Tibial nerve (tissue), 3 donors: Measurements from ENCODE around the gene PTPN2.

Experiments used
- POLR2A ChIP-seq, 2 donors: fragments of 450-650 bp; IDR thresholded peaks; one replicate each; pipeline ENCODE4 v1.6.1; 2017; ENCODE audit warnings: antibody characterized with exemption in 2 of 2, mild to moderate bottlenecking in 2 of 2, moderate library complexity in 2 of 2
- TF ChIP-seq, protein P1 (sequence below), 5 experiments: fragments of 200-600 bp in 3 of 5; fragments of 450-650 bp in 2 of 5; sonication (generic) in 3 of 5; IDR thresholded peaks; one replicate each; pipeline ENCODE4 v1.5.1; 2016 to 2019; ENCODE audit warnings: antibody characterized with exemption in 5 of 5, mild to moderate bottlenecking in 3 of 5, moderate library complexity in 2 of 5

- no peak for TF ChIP-seq POLR2A (IDR thresholded peaks at IDR 0.05)
- TF ChIP-seq, protein P1, sequence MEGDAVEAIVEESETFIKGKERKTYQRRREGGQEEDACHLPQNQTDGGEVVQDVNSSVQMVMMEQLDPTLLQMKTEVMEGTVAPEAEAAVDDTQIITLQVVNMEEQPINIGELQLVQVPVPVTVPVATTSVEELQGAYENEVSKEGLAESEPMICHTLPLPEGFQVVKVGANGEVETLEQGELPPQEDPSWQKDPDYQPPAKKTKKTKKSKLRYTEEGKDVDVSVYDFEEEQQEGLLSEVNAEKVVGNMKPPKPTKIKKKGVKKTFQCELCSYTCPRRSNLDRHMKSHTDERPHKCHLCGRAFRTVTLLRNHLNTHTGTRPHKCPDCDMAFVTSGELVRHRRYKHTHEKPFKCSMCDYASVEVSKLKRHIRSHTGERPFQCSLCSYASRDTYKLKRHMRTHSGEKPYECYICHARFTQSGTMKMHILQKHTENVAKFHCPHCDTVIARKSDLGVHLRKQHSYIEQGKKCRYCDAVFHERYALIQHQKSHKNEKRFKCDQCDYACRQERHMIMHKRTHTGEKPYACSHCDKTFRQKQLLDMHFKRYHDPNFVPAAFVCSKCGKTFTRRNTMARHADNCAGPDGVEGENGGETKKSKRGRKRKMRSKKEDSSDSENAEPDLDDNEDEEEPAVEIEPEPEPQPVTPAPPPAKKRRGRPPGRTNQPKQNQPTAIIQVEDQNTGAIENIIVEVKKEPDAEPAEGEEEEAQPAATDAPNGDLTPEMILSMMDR (IDR thresholded peaks at IDR 0.05), result no peak
Measured at GRCh38 chr18:12848405-12848804, 35.6 kb downstream of the PTPN2 start.
